ENCODE results near the gene RAB23.

DNA sequence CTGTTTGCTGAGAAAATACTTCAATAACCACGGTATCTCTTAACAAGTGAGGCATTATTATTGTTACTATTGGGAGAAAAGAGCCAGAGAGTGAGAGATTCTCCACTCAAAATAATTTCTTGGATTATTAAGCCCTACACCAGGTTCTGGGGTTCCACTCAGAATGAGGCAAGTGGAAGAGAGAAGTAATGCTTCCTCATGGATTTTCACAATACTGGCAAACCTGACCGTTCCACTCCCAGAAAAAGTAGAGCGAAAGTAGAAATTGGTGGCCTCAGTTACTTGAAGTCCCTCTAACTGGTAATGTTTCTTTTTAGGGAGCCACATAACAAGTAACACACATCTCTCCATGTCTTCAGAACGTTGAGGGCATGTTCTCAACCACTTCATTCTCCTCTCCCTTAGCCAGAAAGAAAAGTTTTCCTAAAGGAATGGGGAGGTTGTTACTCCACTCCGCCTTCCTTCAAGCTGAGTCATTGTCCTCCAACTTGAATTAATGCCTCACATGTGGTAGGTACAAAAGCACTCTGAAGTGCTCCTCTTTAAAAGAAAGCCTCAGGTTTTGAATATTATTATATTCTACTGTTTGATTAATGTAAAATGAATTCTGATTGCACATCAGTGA lies 48.1 kb downstream of the RAB23 start:
- TF ChIP-seq, protein P1, sequence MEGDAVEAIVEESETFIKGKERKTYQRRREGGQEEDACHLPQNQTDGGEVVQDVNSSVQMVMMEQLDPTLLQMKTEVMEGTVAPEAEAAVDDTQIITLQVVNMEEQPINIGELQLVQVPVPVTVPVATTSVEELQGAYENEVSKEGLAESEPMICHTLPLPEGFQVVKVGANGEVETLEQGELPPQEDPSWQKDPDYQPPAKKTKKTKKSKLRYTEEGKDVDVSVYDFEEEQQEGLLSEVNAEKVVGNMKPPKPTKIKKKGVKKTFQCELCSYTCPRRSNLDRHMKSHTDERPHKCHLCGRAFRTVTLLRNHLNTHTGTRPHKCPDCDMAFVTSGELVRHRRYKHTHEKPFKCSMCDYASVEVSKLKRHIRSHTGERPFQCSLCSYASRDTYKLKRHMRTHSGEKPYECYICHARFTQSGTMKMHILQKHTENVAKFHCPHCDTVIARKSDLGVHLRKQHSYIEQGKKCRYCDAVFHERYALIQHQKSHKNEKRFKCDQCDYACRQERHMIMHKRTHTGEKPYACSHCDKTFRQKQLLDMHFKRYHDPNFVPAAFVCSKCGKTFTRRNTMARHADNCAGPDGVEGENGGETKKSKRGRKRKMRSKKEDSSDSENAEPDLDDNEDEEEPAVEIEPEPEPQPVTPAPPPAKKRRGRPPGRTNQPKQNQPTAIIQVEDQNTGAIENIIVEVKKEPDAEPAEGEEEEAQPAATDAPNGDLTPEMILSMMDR (conservative IDR thresholded peaks at IDR 0.05; ENCODE audit: low read length): no peak
- no peak for TF ChIP-seq EZH2phosphoT487 (IDR thresholded peaks at IDR 0.05; ENCODE audit: borderline replicate concordance, low read depth, low read length)
